Activated B cell treated with CpG ODN at 0.5 μM for 24 hours (primary cell): Measurements from ENCODE around the gene SLC43A3. TPM values are rescaled to one million over a fixed set of nuclear protein-coding genes. Genes with fewer than 3 reads are reported as not detected.

Source experiments
- ATAC-seq: fragments of 200-7000 bp; cut with Tn5 transposase; one replicate; pipeline ENCODE4 v1.10.0; 2021; ENCODE audit warnings: low read depth, mild to moderate bottlenecking, moderate library complexity
- CTCF ChIA-PET: fragments of 350-600 bp; sonication (Branson Sonifier 250); formaldehyde crosslinking; loops from one replicate; lab custom pipeline; 2021; ENCODE audit warnings: antibody characterized with exemption; lab: Charles Lee
- POLR2A ChIA-PET: fragments of 350-600 bp; sonication (Branson Sonifier 250); formaldehyde crosslinking; loops from one replicate; lab custom pipeline; 2021; ENCODE audit warnings: antibody characterized with exemption; lab: Charles Lee
- DNase-seq: peaks from one replicate; pipeline ENCODE4 v3.0.0; 2022
- H3K27ac Mint-ChIP-seq: one replicate; pipeline ENCODE4 v1.8.0; 2020; ENCODE audit warnings: mixed read lengths
- H3K27me3 Mint-ChIP-seq: one replicate; pipeline ENCODE4 v1.8.0; 2021; ENCODE audit warnings: mixed read lengths
- H3K36me3 Mint-ChIP-seq: one replicate; pipeline ENCODE4 v1.8.0; 2021; ENCODE audit warnings: low read depth, mixed read lengths
- H3K4me1 Mint-ChIP-seq: one replicate; pipeline ENCODE4 v1.8.0; 2021; ENCODE audit warnings: mixed read lengths
- H3K4me3 Mint-ChIP-seq: one replicate; pipeline ENCODE4 v1.8.0; 2020; ENCODE audit warnings: mild to moderate bottlenecking, mixed read lengths
- H3K9me3 Mint-ChIP-seq: one replicate; pipeline ENCODE4 v1.8.0; 2020; ENCODE audit warnings: mixed read lengths
- intact Hi-C: fragments of 100-400 bp; cut with micrococcal nuclease; formaldehyde crosslinking; loops from one replicate; pipeline ENCODE4 v1.15.1; 2024
- total RNA-seq: library from RNA; stranded (reverse); gene quantifications from 2 replicates; pipeline ENCODE4 v1.2.3, GENCODE V29; 2022
- TF ChIP-seq, protein P1 (sequence below): fragments of 200-600 bp; IDR thresholded peaks from one replicate; pipeline ENCODE4 v1.8.0; 2022; ENCODE audit warnings: antibody characterized with exemption, mild to moderate bottlenecking

Gene SLC43A3
- total RNA-seq, 1 donor from 2014 or later: 237 TPM

DNA sequence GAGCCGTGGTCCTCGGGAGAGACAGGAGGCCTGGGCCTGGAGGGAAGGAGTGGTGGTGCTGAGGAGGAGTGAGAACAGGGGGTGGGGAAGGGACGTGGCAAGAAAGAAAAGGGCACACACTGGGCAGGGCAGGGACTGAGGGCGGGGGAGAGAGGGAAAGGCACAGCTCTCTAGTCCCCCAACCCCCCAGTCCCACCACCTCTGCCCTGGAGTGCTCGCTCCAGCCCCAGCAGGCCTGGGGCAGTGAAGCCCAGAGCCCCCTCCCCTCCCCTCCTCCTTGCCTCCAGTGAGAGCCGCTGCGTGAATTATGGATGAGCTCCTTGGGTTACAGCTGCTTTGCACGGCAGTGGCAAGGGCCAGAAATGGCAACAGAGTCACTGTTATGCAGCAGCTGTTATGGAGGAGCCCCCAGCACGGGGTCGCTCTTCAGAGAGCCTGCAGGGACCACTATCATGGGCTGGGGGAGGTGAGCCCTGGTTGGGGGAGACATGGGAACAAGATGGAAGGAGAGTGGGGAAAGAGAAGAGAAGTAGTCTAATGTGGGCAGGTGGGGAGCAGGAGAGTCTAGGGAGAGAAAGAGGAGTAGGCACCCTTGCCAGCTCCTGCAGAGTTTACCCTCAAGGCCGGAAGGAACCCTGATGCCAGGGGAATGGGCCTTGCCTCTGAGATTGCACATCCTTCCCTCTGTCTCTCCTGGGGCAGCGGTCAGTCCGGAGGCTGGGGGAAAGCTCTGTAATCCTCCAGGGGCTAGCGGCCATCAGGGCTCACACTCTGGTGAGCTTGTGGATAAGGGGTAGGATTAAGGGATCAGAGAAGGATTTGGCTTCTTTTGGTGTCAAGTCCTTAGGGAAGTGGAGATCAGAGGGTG, 37.0 kb upstream of the SLC43A3 start:
- ChIA-PET POLR2A (no interaction called here), CTCF (interaction anchor here (1.4 to 2.1 kb wide), 3 partner anchors 9 to 63 kb away, joined by 3 to 6 read pairs (median 5); no protein-coding TSS in a partner anchor)
- TF ChIP-seq, protein P1, sequence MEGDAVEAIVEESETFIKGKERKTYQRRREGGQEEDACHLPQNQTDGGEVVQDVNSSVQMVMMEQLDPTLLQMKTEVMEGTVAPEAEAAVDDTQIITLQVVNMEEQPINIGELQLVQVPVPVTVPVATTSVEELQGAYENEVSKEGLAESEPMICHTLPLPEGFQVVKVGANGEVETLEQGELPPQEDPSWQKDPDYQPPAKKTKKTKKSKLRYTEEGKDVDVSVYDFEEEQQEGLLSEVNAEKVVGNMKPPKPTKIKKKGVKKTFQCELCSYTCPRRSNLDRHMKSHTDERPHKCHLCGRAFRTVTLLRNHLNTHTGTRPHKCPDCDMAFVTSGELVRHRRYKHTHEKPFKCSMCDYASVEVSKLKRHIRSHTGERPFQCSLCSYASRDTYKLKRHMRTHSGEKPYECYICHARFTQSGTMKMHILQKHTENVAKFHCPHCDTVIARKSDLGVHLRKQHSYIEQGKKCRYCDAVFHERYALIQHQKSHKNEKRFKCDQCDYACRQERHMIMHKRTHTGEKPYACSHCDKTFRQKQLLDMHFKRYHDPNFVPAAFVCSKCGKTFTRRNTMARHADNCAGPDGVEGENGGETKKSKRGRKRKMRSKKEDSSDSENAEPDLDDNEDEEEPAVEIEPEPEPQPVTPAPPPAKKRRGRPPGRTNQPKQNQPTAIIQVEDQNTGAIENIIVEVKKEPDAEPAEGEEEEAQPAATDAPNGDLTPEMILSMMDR: no peak
- no peak overlapping the region for H3K27ac Mint-ChIP-seq
- ATAC-seq (no peak), DNase-seq (no peak)
- no peaks in the 10 kb centered on the region for H3K9me3 Mint-ChIP-seq
- intact Hi-C loops: no loop called here
- peaks cover 13% of the 10 kb centered on the region for H3K27me3 Mint-ChIP-seq
- H3K4me3 Mint-ChIP-seq: no peak overlapping the region
- H3K4me1 Mint-ChIP-seq: peaks cover 14% of the 10 kb centered on the region
- H3K36me3 Mint-ChIP-seq: no peaks in the 10 kb centered on the region

DNA sequence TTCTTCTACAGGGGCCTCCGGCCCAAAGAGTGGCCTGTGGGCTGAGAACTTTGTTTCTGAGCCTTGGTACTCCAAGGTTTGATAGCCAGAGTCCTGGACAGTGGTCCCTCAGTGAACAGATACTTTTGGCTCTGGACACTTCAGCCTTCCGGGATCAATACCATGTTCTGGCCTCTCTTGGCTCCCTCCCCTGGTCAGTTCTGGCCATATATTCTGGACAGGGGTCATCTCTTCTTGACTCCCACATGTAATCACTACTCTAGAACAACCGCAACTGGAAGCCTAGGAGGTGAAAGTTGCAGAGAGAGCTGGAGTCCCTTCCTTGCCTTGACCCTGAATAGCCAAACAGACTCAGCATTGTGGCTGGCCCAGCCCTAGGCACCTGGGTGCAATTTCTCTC, 35.7 kb upstream of the SLC43A3 start:
- no peaks in the 10 kb centered on the region for H3K36me3 Mint-ChIP-seq
- H3K4me3 Mint-ChIP-seq: no peak overlapping the region
- H3K27ac Mint-ChIP-seq: no peak overlapping the region
- TF ChIP-seq, protein P1: no peak
- H3K27me3 Mint-ChIP-seq: peaks cover 18% of the 10 kb centered on the region
- H3K9me3 Mint-ChIP-seq: no peaks in the 10 kb centered on the region
- ATAC-seq (no peak), DNase-seq (no peak)
- intact Hi-C loops: no loop called here
- ChIA-PET POLR2A (interaction anchor here (0.6 kb wide), 1 partner anchor 13 kb away, joined by 3 read pairs; no protein-coding TSS in a partner anchor), CTCF (interaction anchor here (1.7 to 2.1 kb wide), 2 partner anchors 10 to 22 kb away, joined by 5 to 6 read pairs; no protein-coding TSS in a partner anchor)
- peaks cover 23% of the 10 kb centered on the region for H3K4me1 Mint-ChIP-seq

DNA sequence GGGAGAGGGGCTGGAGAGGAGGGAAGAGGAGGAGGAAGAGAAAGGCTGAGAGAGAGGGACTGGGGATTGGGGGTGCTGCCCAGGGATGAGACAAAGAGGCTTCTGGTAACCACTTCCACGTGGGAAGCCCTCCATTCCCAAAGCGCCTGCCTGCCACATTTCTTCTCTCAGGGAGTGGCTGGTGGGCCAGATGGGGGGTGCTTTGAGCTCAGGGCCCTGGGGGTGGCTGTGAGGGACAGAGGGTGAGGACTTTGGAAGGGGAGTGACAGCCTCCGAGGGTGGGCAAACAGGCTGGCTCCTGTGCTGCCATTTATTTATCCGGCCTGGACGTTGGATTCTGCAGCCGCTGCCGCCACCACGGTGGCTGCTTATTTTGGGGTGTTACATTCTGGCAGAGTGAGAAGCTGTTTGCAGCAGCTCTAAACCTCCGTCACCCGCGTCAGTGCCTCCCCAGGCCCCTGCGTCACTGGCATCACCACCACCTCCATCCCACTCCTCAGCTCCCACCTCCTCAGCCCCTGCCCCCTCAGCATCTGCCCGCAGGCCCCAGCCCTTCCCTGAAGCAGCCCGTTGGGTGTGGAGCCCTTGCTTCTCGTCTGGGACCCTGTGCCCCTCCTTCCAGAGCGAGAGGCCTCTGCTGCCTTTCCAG, 35.0 kb upstream of the SLC43A3 start:
- ChIA-PET CTCF (interaction anchor here (2.1 to 7.2 kb wide), 2 partner anchors 22 to 66 kb away, joined by 6 to 224 read pairs; partner anchors contain the start of gene TIMM10), POLR2A (no interaction called here)
- Mint-ChIP-seq H3K27me3 (peaks cover 22% of the 10 kb centered on the region), H3K9me3 (no peaks in the 10 kb centered on the region), H3K4me1 (peaks cover 27% of the 10 kb centered on the region), H3K27ac (no peak overlapping the region), H3K4me3 (peak overlapping the region; percentile 41), H3K36me3 (no peaks in the 10 kb centered on the region)
- TF ChIP-seq, protein P1: no peak
- ATAC-seq: no peak
- intact Hi-C loops: no loop called here
- DNase-seq: no peak

DNA sequence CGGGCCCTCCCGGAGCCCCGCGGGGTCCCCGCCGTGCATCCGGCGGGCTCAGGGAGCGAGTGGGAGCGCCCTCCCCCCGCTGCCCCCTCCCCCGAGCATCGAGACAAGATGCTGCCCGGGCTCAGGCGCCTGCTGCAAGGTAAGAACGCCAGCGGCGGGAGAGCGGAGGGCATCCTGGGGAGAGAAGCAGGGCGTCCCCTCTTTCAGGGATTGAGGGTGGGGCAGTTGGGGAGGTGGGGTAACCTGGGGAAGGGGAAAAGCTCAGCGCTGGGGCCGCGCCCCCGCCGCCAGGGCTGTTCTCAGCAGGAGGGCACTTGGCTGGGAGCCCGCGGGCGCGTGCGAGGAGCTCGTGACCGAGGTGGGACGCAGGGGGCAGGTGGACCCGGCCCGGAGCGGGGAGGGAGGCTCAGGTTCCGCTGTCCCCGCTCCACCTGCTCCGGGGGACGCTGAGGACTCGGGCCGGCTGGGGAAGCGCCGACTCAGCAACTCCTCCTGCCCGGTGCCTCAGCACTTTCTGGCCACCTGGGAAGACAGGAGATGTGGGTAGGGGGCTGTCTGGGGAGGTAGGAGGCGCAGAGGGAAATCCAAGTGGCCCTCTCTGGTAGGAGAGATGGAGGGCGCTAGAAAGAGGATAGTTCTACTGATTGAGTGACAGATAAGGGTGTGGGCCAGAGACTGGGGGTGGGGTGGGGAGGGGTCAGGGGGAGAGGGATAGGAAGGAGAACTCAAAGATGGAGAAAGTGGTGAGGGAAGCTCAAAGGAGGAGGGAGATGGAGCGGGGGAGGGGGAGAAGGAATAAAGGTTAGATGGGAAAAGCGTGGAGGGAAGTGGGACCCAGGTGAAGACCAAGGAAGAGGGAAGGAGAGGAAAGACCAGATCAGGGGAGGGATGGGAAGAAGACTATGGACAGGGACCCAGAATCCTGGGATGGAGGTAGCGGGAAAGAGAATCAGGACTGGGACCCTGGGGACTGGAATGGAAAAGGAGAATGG, 34.1 kb upstream of the SLC43A3 start:
- intact Hi-C loops: no loop called here
- ATAC-seq: no peak
- peak overlapping the region; percentile 41 for H3K4me3 Mint-ChIP-seq
- no peaks in the 10 kb centered on the region for H3K9me3 Mint-ChIP-seq
- TF ChIP-seq, protein P1: no peak
- DNase-seq: peak; percentile 27
- no peak overlapping the region for H3K27ac Mint-ChIP-seq
- H3K36me3 Mint-ChIP-seq: no peaks in the 10 kb centered on the region
- ChIA-PET POLR2A (interaction anchor here (0.7 kb wide), 1 partner anchor 21 kb away, joined by 4 read pairs; no protein-coding TSS in a partner anchor), CTCF (interaction anchor here (0.6 to 7.2 kb wide), 5 partner anchors 12 to 231 kb away, joined by 3 to 224 read pairs (median 5); partner anchors contain the start of gene TIMM10)
- H3K27me3 Mint-ChIP-seq: peaks cover 23% of the 10 kb centered on the region
- H3K4me1 Mint-ChIP-seq: peaks cover 28% of the 10 kb centered on the region
